GM12874 (cell line): ENCODE data around the gene SERPINA9.

Experiments used
- CTCF ChIP-seq: IDR thresholded peaks from 2 replicates; pipeline ENCODE4 v1.5.1; 2011; ENCODE audit warnings: low read depth, mild to moderate bottlenecking, control low read depth, low read length, moderate library complexity; ENCODE audit not compliant: insufficient read depth

SERPINA9 gene

GRCh38 chr14:94474581-94475031 lies 1.4 kb downstream of the SERPINA9 start:
- TF ChIP-seq CTCF: no peak

GRCh38 chr14:94473666-94474410 lies 2.2 kb downstream of the SERPINA9 start:
- no peak for TF ChIP-seq CTCF

GRCh38 chr14:94472842-94473241 lies 3.2 kb downstream of the SERPINA9 start:
- TF ChIP-seq CTCF: no peak

GRCh38 chr14:94471045-94471444 lies 5.0 kb downstream of the SERPINA9 start:
- no peak for TF ChIP-seq CTCF

- no peak for TF ChIP-seq CTCF
These were observed 5.7 kb downstream of the SERPINA9 start for GRCh38 chr14:94470311-94470710.

- no peak for TF ChIP-seq CTCF
These were observed 6.7 kb downstream of the SERPINA9 start for GRCh38 chr14:94469261-94469660.

GRCh38 chr14:94467728-94468520 lies 8.1 kb downstream of the SERPINA9 start:
- TF ChIP-seq CTCF: no peak
